Nephron progenitor cell (in vitro differentiated cells): ENCODE measurements around the gene UBE2O.

Source experiments
- DNase-seq: peaks from one replicate; pipeline ENCODE4 v3.0.0; 2021
- H3K27ac Mint-ChIP-seq: 2 replicates; pipeline ENCODE4 v1.8.0; 2021; ENCODE audit warnings: mild to moderate bottlenecking, moderate library complexity, mixed read lengths
- H3K27me3 Mint-ChIP-seq: 2 replicates; pipeline ENCODE4 v1.8.0; 2021; ENCODE audit warnings: mild to moderate bottlenecking, low read depth, mixed read lengths; ENCODE audit not compliant: poor library complexity
- H3K36me3 Mint-ChIP-seq: 2 replicates; pipeline ENCODE4 v1.8.0; 2021; ENCODE audit warnings: low read depth, mixed read lengths
- H3K4me1 Mint-ChIP-seq: 2 replicates; pipeline ENCODE4 v1.8.0; 2021; ENCODE audit warnings: mixed read lengths
- H3K4me3 Mint-ChIP-seq: 2 replicates; pipeline ENCODE4 v1.8.0; 2021; ENCODE audit warnings: mild to moderate bottlenecking, moderate library complexity, mixed read lengths
- H3K9me3 Mint-ChIP-seq: 2 replicates; pipeline ENCODE4 v1.8.0; 2021; ENCODE audit warnings: mild to moderate bottlenecking, moderate library complexity, mixed read lengths
- TF ChIP-seq, protein P1 (sequence below): fragments of 200-600 bp; sonication (generic); IDR thresholded peaks from 2 replicates; pipeline ENCODE4 v1.5.0; 2021; ENCODE audit warnings: antibody characterized with exemption

Gene UBE2O

DNA sequence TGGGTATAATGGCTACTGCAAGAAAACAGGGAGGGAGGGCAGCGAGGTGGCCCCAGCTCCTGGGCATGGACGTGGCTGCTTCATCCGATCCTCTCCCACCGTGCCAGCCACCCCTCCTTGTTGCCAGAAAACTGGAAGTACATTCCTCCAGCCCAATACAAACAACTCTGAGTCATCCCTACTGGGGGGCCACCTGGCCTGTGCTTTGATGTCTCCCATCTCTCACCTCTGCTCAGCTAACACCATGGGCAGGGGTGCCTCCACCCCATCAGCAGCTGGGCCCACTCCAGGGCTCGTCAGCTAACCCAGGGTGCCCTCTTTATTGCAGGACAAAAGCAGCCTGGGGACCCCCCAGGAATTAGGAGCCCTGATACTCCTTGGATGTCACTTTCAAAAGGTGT, 46.3 kb upstream of the UBE2O start:
- H3K9me3 Mint-ChIP-seq, result no peaks in the 10 kb centered on the region
- TF ChIP-seq, protein P1, sequence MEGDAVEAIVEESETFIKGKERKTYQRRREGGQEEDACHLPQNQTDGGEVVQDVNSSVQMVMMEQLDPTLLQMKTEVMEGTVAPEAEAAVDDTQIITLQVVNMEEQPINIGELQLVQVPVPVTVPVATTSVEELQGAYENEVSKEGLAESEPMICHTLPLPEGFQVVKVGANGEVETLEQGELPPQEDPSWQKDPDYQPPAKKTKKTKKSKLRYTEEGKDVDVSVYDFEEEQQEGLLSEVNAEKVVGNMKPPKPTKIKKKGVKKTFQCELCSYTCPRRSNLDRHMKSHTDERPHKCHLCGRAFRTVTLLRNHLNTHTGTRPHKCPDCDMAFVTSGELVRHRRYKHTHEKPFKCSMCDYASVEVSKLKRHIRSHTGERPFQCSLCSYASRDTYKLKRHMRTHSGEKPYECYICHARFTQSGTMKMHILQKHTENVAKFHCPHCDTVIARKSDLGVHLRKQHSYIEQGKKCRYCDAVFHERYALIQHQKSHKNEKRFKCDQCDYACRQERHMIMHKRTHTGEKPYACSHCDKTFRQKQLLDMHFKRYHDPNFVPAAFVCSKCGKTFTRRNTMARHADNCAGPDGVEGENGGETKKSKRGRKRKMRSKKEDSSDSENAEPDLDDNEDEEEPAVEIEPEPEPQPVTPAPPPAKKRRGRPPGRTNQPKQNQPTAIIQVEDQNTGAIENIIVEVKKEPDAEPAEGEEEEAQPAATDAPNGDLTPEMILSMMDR, result no peak
- H3K36me3 Mint-ChIP-seq, result no peaks in the 10 kb centered on the region
- H3K4me1 Mint-ChIP-seq, result peaks cover 64% of the 10 kb centered on the region
- no peak overlapping the region for H3K27ac Mint-ChIP-seq
- DNase-seq, result no peak
- H3K27me3 Mint-ChIP-seq, result peaks cover 31% of the 10 kb centered on the region
- peak overlapping the region; percentile 50 for H3K4me3 Mint-ChIP-seq

DNA sequence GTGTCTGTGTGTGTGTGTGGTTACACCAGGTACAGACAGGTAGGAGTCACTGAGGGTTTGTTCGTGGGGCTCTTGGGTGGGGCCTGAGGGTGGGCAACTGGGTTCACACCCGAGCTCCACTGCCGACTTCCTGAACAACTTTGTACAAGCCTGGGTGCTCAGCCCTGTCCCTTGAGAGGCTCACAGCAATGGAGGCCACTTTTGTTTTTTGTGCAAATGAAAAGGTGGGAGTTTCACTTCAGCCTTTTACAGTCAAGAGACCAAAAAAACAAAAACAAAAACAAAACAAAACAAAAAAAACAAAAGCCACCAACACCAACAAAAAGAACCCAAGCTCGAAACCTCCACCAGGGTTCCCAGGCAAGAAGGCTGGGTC, 45.9 kb upstream of the UBE2O start:
- TF ChIP-seq, protein P1, result no peak
- H3K9me3 Mint-ChIP-seq, result no peaks in the 10 kb centered on the region
- peak overlapping the region; percentile 71 for H3K4me3 Mint-ChIP-seq
- no peaks in the 10 kb centered on the region for H3K36me3 Mint-ChIP-seq
- peaks cover 60% of the 10 kb centered on the region for H3K4me1 Mint-ChIP-seq
- peaks cover 33% of the 10 kb centered on the region for H3K27me3 Mint-ChIP-seq
- H3K27ac Mint-ChIP-seq, result no peak overlapping the region
- no peak for DNase-seq

DNA sequence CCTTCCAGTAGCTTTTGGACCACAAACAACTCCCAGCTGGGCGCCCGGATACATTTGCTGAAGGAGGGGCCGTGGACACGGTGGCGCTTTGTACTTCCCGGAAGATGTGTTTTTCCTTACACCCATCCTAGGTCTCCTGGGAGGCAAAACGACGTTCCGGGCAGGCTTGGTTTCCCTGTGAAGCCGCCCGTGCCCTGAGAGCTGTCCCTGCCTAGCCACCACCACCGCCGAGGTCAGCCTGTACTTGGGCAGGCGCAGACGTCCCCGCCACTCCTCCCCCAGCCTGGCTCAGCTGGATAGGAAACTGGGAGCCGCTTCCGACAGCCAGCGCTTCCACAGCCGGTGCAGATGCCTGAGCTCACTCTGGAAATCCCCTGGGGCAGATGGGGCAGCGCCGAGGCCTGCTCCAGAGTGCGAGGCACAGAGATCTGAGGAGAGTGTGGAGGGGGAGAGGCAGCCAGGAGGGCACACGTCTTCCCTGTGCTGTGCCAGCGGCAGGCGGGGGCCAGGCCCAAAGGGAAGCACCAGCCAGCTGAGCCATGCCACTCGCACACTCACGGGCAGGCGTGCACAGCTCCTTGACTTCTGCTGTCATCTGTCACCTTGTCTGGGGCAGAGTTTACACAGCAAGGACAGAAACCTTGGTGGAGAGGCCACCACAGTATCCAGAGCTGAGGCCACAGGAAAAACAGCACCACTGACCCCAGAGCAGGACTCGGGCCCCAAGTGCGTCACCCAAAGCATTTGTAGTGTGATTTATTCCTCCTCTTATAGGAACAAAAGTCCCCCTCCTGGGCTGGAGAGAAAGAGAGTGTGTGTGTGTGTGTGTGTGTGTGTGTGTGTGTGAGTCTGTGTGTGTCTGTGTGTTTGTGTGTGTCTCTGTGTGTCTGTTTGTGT, 45.3 kb upstream of the UBE2O start:
- DNase-seq, result peak; percentile 70
- peak overlapping the region; percentile 71 for H3K4me3 Mint-ChIP-seq
- H3K36me3 Mint-ChIP-seq, result no peaks in the 10 kb centered on the region
- peak overlapping the region; percentile 75 for H3K27ac Mint-ChIP-seq
- H3K27me3 Mint-ChIP-seq, result peaks cover 35% of the 10 kb centered on the region
- peaks cover 64% of the 10 kb centered on the region for H3K4me1 Mint-ChIP-seq
- TF ChIP-seq, protein P1, result no peak
- no peaks in the 10 kb centered on the region for H3K9me3 Mint-ChIP-seq

DNA sequence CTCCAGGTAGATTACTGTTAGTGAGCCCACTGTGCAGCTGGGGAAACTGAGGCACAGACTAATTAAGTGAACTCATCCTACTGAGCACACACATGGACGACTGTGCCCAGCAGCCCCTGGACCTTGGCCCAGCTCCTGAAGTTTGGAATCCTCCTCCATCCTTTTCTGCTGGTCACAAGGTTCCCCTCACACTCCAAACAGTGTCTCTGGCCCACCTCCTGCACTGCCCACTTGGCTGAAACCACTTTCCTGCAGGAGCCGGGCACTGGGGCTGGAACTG, 44.7 kb upstream of the UBE2O start:
- Mint-ChIP-seq H3K9me3 (no peaks in the 10 kb centered on the region), H3K4me1 (peaks cover 67% of the 10 kb centered on the region), H3K36me3 (no peaks in the 10 kb centered on the region), H3K27ac (no peak overlapping the region), H3K4me3 (no peak overlapping the region), H3K27me3 (peaks cover 35% of the 10 kb centered on the region)
- no peak for DNase-seq
- TF ChIP-seq, protein P1, result no peak

DNA sequence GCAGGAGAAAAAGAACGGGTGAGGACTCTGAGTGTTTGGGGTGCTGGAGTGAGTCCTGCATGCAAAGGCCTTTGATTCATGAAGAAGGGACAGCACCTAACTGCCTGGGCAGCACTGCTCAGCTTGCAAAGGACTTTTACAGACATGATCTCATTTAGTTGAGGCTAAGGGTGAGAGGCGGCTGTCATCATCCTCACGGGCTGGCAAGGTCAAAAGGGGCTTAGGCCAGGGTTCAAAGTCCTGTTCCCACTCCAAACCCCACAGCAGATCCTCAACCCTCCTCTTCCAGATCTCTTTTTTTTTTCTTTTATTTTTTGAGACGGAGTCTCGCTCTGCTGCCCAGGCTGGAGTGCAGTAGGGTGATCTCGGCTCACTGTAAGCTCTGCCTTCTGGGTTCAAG, 43.5 kb upstream of the UBE2O start:
- Mint-ChIP-seq H3K36me3 (no peaks in the 10 kb centered on the region), H3K9me3 (no peaks in the 10 kb centered on the region), H3K4me1 (peaks cover 66% of the 10 kb centered on the region), H3K27ac (no peak overlapping the region), H3K27me3 (peaks cover 31% of the 10 kb centered on the region), H3K4me3 (no peak overlapping the region)
- TF ChIP-seq, protein P1, result no peak
- DNase-seq, result no peak
